ENCODE data around the gene FAM193B.
"Not testable (repeated sequence)": the region's sequence is repeated elsewhere in the genome, so short reads cannot be mapped to it uniquely, and the experiment has no call there.

The FAM193B gene

GRCh38 chr5:177588413-177588909, 34.1 kb upstream of the FAM193B start:
- in situ Hi-C loops (cut with HindIII; ENCODE audit: low sequenced_read_pairs) = no loop called here

GRCh38 chr5:177578316-177578715, 24.0 kb upstream of the FAM193B start:
- in situ Hi-C loops (cut with HindIII; ENCODE audit: low sequenced_read_pairs) = no loop called here

GRCh38 chr5:177576169-177576568, 21.8 kb upstream of the FAM193B start:
- in situ Hi-C loops (cut with HindIII; ENCODE audit: low sequenced_read_pairs) = no loop called here

- in situ Hi-C loops (cut with HindIII; ENCODE audit: low sequenced_read_pairs) = no loop called here
Measured at GRCh38 chr5:177575488-177575887, 21.1 kb upstream of the FAM193B start.

- in situ Hi-C loops (cut with HindIII; ENCODE audit: low sequenced_read_pairs) = no loop called here
Measured at GRCh38 chr5:177569894-177570293, 15.5 kb upstream of the FAM193B start.

GRCh38 chr5:177568326-177568725, 14.0 kb upstream of the FAM193B start:
- in situ Hi-C loops (cut with HindIII; ENCODE audit: low sequenced_read_pairs) = no loop called here

- in situ Hi-C loops (cut with HindIII; ENCODE audit: low sequenced_read_pairs) = no loop called here
Measured at GRCh38 chr5:177565046-177565445, 10.7 kb upstream of the FAM193B start.

GRCh38 chr5:177559446-177559941, 5.1 kb upstream of the FAM193B start:
- in situ Hi-C loops (cut with HindIII; ENCODE audit: low sequenced_read_pairs) = not testable (repeated sequence)

- in situ Hi-C loops (cut with HindIII; ENCODE audit: low sequenced_read_pairs) = no loop called here
Measured at GRCh38 chr5:177557796-177558195, 3.4 kb upstream of the FAM193B start.

GRCh38 chr5:177557041-177557647, 2.8 kb upstream of the FAM193B start:
- in situ Hi-C loops (cut with HindIII; ENCODE audit: low sequenced_read_pairs) = no loop called here

GRCh38 chr5:177555665-177556064, 1.3 kb upstream of the FAM193B start:
- in situ Hi-C loops (cut with HindIII; ENCODE audit: low sequenced_read_pairs) = no loop called here

- in situ Hi-C loops (cut with HindIII; ENCODE audit: low sequenced_read_pairs) = no loop called here
Measured at GRCh38 chr5:177555228-177555627, 865 bp upstream of the FAM193B start.

- in situ Hi-C loops (cut with HindIII; ENCODE audit: low sequenced_read_pairs) = loop anchor here (5.0 kb wide), 2 partner anchors 38 to 107 kb away; partner anchors contain the start of genes PRR7 and TMED9
Measured at GRCh38 chr5:177553671-177554429, 513 bp downstream of the FAM193B start.

- in situ Hi-C loops (cut with HindIII; ENCODE audit: low sequenced_read_pairs) = loop anchor here (5.0 kb wide), 2 partner anchors 39 to 106 kb away; partner anchors contain the start of genes PRR7 and TMED9
Measured at GRCh38 chr5:177552839-177553455, 1.4 kb downstream of the FAM193B start.

GRCh38 chr5:177550122-177550521, 4.2 kb downstream of the FAM193B start:
- in situ Hi-C loops (cut with HindIII; ENCODE audit: low sequenced_read_pairs) = loop anchor here (5.0 kb wide), 2 partner anchors 42 to 103 kb away; partner anchors contain the start of genes PRR7 and TMED9

GRCh38 chr5:177548495-177548894, 5.9 kb downstream of the FAM193B start:
- in situ Hi-C loops (cut with HindIII; ENCODE audit: low sequenced_read_pairs) = no loop called here

GRCh38 chr5:177547736-177548135, 6.6 kb downstream of the FAM193B start:
- in situ Hi-C loops (cut with HindIII; ENCODE audit: low sequenced_read_pairs) = no loop called here

- in situ Hi-C loops (cut with HindIII; ENCODE audit: low sequenced_read_pairs) = no loop called here
Measured at GRCh38 chr5:177546258-177546741, 8.1 kb downstream of the FAM193B start.

GRCh38 chr5:177545487-177546257, 8.7 kb downstream of the FAM193B start:
- in situ Hi-C loops (cut with HindIII; ENCODE audit: low sequenced_read_pairs) = no loop called here

GRCh38 chr5:177542816-177543465, 11.4 kb downstream of the FAM193B start:
- in situ Hi-C loops (cut with HindIII; ENCODE audit: low sequenced_read_pairs) = no loop called here
